Measurements from ENCODE around the gene KCNG2.

DNA sequence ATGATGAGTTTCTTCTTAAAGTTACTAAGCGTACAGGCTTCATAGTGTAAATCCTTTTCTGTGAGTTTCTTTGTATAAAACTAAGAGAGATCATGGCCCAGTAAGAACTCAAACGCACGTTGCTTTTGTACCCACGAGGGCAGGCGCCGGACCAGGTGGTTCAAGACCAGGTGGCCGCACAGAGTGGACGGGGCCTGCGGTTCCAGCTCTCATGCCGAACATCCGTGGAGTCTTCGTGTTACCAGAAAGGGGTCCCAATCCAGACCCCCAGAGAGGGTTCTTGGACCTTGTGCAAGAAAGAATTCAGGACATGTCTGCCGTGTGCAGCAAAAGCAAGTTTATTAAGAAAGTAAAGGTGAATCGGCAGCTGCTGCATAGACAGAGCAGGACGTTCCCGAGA, 53.0 kb downstream of the KCNG2 start:
- TF ChIP-seq EP300 (IDR thresholded peaks at IDR 0.05; ENCODE audit: low read depth) (no peak), POLR2AphosphoS5 (IDR thresholded peaks at IDR 0.05) (no peak), POLR2A (IDR thresholded peaks at IDR 0.05) (no peak)
- TF ChIP-seq, protein P1, sequence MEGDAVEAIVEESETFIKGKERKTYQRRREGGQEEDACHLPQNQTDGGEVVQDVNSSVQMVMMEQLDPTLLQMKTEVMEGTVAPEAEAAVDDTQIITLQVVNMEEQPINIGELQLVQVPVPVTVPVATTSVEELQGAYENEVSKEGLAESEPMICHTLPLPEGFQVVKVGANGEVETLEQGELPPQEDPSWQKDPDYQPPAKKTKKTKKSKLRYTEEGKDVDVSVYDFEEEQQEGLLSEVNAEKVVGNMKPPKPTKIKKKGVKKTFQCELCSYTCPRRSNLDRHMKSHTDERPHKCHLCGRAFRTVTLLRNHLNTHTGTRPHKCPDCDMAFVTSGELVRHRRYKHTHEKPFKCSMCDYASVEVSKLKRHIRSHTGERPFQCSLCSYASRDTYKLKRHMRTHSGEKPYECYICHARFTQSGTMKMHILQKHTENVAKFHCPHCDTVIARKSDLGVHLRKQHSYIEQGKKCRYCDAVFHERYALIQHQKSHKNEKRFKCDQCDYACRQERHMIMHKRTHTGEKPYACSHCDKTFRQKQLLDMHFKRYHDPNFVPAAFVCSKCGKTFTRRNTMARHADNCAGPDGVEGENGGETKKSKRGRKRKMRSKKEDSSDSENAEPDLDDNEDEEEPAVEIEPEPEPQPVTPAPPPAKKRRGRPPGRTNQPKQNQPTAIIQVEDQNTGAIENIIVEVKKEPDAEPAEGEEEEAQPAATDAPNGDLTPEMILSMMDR (IDR thresholded peaks at IDR 0.05) = no peak

Measured in transverse colon (tissue), 4 donors.